Measurements from ENCODE around the gene DCAF4.

DCAF4 gene

GRCh38 chr14:72924337-72924736 is 1.9 kb upstream of the DCAF4 start:
- TF ChIP-seq, protein P1, sequence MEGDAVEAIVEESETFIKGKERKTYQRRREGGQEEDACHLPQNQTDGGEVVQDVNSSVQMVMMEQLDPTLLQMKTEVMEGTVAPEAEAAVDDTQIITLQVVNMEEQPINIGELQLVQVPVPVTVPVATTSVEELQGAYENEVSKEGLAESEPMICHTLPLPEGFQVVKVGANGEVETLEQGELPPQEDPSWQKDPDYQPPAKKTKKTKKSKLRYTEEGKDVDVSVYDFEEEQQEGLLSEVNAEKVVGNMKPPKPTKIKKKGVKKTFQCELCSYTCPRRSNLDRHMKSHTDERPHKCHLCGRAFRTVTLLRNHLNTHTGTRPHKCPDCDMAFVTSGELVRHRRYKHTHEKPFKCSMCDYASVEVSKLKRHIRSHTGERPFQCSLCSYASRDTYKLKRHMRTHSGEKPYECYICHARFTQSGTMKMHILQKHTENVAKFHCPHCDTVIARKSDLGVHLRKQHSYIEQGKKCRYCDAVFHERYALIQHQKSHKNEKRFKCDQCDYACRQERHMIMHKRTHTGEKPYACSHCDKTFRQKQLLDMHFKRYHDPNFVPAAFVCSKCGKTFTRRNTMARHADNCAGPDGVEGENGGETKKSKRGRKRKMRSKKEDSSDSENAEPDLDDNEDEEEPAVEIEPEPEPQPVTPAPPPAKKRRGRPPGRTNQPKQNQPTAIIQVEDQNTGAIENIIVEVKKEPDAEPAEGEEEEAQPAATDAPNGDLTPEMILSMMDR (IDR thresholded peaks at IDR 0.05; ENCODE audit: extremely low read depth, insufficient read depth, missing control alignments), result no peak
- DNase-seq (ENCODE audit: low spot score), result no peak
- in situ Hi-C loops (cut with MboI; ENCODE audit: low pct_unique_long_range_greater_than_20kb, low sequenced_read_pairs, unreplicated experiment), result no loop called here

- TF ChIP-seq, protein P1 (IDR thresholded peaks at IDR 0.05; ENCODE audit: extremely low read depth, insufficient read depth, missing control alignments), result no peak
- in situ Hi-C loops (cut with MboI; ENCODE audit: low pct_unique_long_range_greater_than_20kb, low sequenced_read_pairs, unreplicated experiment), result no loop called here
- DNase-seq (ENCODE audit: low spot score), result no peak
Observed at GRCh38 chr14:72925171-72925759, 999 bp upstream of the DCAF4 start.

- DNase-seq (ENCODE audit: low spot score), result no peak
- TF ChIP-seq, protein P1 (IDR thresholded peaks at IDR 0.05; ENCODE audit: extremely low read depth, insufficient read depth, missing control alignments), result no peak
- in situ Hi-C loops (cut with MboI; ENCODE audit: low pct_unique_long_range_greater_than_20kb, low sequenced_read_pairs, unreplicated experiment), result no loop called here
Observed at GRCh38 chr14:72925815-72926291, 411 bp upstream of the DCAF4 start.

GRCh38 chr14:72928872-72929271 is 2.6 kb downstream of the DCAF4 start:
- TF ChIP-seq, protein P1 (IDR thresholded peaks at IDR 0.05; ENCODE audit: extremely low read depth, insufficient read depth, missing control alignments), result no peak

DNA sequence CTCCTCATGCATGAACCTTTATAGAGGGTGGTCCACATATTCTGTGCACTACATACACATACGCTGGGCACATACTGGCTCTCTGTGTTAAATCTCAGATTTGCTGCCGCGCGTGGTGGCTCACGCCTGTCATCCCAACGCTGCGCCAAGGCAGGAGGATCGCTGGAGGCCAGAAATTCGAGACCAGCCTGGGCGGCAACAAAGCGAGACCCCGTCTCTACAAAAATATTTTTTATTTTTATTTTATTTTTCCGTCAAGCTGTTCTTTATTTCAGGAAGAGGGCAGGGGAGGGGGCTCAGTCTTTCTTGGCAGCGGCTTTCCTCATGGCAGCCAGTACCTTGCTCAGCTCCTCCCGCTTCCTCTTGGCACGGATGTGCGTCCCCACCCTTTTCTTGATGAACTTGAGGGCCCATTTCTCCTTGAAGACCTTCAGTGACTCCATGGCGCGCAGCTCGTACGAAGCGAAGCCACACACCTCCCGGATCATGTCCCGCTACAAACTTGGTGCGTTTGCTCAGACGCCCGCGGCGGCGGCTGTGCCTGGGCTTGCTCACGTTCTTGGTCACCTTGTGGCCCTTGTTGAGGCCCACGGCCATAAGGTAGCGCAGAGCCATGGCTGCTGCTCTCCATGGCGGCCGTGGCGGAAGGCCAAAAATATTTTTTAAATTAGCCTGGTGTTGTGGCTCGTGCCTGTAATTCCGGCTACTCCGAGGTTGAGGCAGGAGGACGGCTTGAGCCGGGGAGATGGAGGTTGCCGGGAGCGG is 3.2 kb downstream of the DCAF4 start:
- no peak for DNase-seq (ENCODE audit: low spot score)
- TF ChIP-seq, protein P1 (IDR thresholded peaks at IDR 0.05; ENCODE audit: extremely low read depth, insufficient read depth, missing control alignments), result no peak
- in situ Hi-C loops (cut with MboI; ENCODE audit: low pct_unique_long_range_greater_than_20kb, low sequenced_read_pairs, unreplicated experiment), result no loop called here

More at GRCh38 chr14:72928872-72929271, 2.6 kb downstream of the DCAF4 start:
- in situ Hi-C loops (cut with MboI; ENCODE audit: low pct_unique_long_range_greater_than_20kb, low sequenced_read_pairs, unreplicated experiment), result no loop called here
- no peak for DNase-seq (ENCODE audit: low spot score)

GRCh38 chr14:72932893-72933292 is 6.6 kb downstream of the DCAF4 start:
- in situ Hi-C loops (cut with MboI; ENCODE audit: low pct_unique_long_range_greater_than_20kb, low sequenced_read_pairs, unreplicated experiment), result no loop called here
- TF ChIP-seq, protein P1 (IDR thresholded peaks at IDR 0.05; ENCODE audit: extremely low read depth, insufficient read depth, missing control alignments), result no peak
- DNase-seq (ENCODE audit: low spot score), result no peak
